Keratinocyte (primary cell): ENCODE results near the gene TLR8. TPM values are rescaled to one million over a fixed set of nuclear protein-coding genes. Genes with fewer than 3 reads are reported as not detected.

ENCODE experiments used
- DNase-seq: peaks from one replicate; pipeline ENCODE4 v3.0.0-alpha.2; 2011; ENCODE audit warnings: low read depth, missing footprints, low spot score
- FAIRE-seq: peaks from 2 replicates; lab custom pipeline; 2011; peaks lifted over from hg19 to GRCh38; lab: Jason Lieb, UNC
- H2AFZ ChIP-seq: 2 replicates; pipeline ENCODE4 v1.6.0; 2012; ENCODE audit warnings: low read length, control low read depth, inconsistent platforms; ENCODE audit not compliant: control insufficient read depth
- H3K27ac ChIP-seq: 2 replicates; pipeline ENCODE4 v1.5.1; 2011; ENCODE audit warnings: low read length; ENCODE audit not compliant: control insufficient read depth, insufficient read depth
- H3K27me3 ChIP-seq: 3 replicates; pipeline ENCODE4 v1.6.0; 2011; ENCODE audit warnings: low read length; ENCODE audit not compliant: control insufficient read depth, insufficient read depth; ENCODE audit errors: extremely low read depth
- H3K36me3 ChIP-seq, 2 experiments: 2 replicates in 1 of 2; 3 replicates in 1 of 2; pipeline ENCODE4 v1.5.1; 2011; ENCODE audit warnings: low read length in 2 of 2, mild to moderate bottlenecking in 1 of 2; ENCODE audit not compliant: control insufficient read depth in 2 of 2, insufficient read depth in 2 of 2; ENCODE audit errors: extremely low read depth in 1 of 2
- H3K4me1 ChIP-seq: 3 replicates; pipeline ENCODE4 v1.5.1; 2011; ENCODE audit warnings: low read length; ENCODE audit not compliant: control insufficient read depth, insufficient read depth; ENCODE audit errors: extremely low read depth
- H3K4me2 ChIP-seq: 3 replicates; pipeline ENCODE4 v1.6.0; 2011; ENCODE audit warnings: low read depth, low read length; ENCODE audit not compliant: control insufficient read depth, insufficient read depth; ENCODE audit errors: extremely low read depth
- H3K4me3 ChIP-seq, 3 experiments: fragments of 200-600 bp in 1 of 3; sonication (generic) in 1 of 3; 2 replicates in 2 of 3; 3 replicates in 1 of 3; pipeline ENCODE4 v1.5.1; 2011 to 2016; ENCODE audit warnings: low read length in 3 of 3, mild to moderate bottlenecking in 3 of 3, control low read depth in 2 of 3, inconsistent platforms in 1 of 3, low read depth in 1 of 3, mixed read lengths in 1 of 3, mixed run types in 1 of 3, moderate library complexity in 1 of 3; ENCODE audit not compliant: control insufficient read depth in 2 of 3, insufficient read depth in 2 of 3; ENCODE audit errors: extremely low read depth in 1 of 3
- H3K79me2 ChIP-seq: 2 replicates; pipeline ENCODE4 v1.6.0; 2012; ENCODE audit warnings: low read length; ENCODE audit not compliant: control insufficient read depth, insufficient read depth
- H3K9ac ChIP-seq: 3 replicates; pipeline ENCODE4 v1.6.0; 2011; ENCODE audit warnings: low read length; ENCODE audit not compliant: control insufficient read depth, insufficient read depth; ENCODE audit errors: extremely low read depth
- H3K9me1 ChIP-seq: 3 replicates; pipeline ENCODE4 v1.6.0; 2011; ENCODE audit warnings: low read length; ENCODE audit not compliant: control insufficient read depth, insufficient read depth; ENCODE audit errors: extremely low read depth
- H3K9me3 ChIP-seq: 2 replicates; pipeline ENCODE4 v1.5.1; 2012; ENCODE audit warnings: low read depth, low read length; ENCODE audit not compliant: control insufficient read depth
- H4K20me1 ChIP-seq: 3 replicates; pipeline ENCODE4 v1.6.0; 2011; ENCODE audit warnings: low read length; ENCODE audit not compliant: control insufficient read depth, insufficient read depth; ENCODE audit errors: extremely low read depth
- CTCF ChIP-seq, 3 experiments: IDR thresholded peaks in 1 of 3; conservative IDR thresholded peaks in 1 of 3; optimal IDR thresholded peaks in 1 of 3; 2 replicates in 2 of 3; 3 replicates in 1 of 3; pipeline versions ENCODE3 to v1.5.1; 2011; ENCODE audit warnings: low read length in 3 of 3, mild to moderate bottlenecking in 3 of 3, moderate library complexity in 2 of 3, control low read depth in 1 of 3, inconsistent platforms in 1 of 3; ENCODE audit not compliant: insufficient read depth in 2 of 3; ENCODE audit errors: extremely low read depth in 1 of 3
- EZH2 ChIP-seq: IDR thresholded peaks from one replicate; pipeline ENCODE4 v1.6.1; 2012; ENCODE audit warnings: inconsistent platforms, mild to moderate bottlenecking, low read length, moderate library complexity
- dilution Hi-C: fragments of 300-500 bp; cut with MboI; formaldehyde crosslinking; loops from one replicate; pipeline ENCODE4 v1.7.0; 2020; ENCODE audit warnings: low sequenced_read_pairs; ENCODE audit not compliant: extremely low pct_ligation_motif_present
- polyA plus RNA-seq, 5 experiments: library from polyadenylated mRNA; depleted of rRNA in 3 of 5; stranded (reverse) in 3 of 5; stranded (forward) in 1 of 5; unstranded in 1 of 5; fragments of >200 nt; gene quantifications; 1 replicate in 1 of 5; 2 replicates in 3 of 5; 3 replicates in 1 of 5; pipeline versions ENCODE4 v1.2.1 to v1.2.3, GENCODE V29; 2011 to 2012; ENCODE audit warnings: missing spikeins in 2 of 5, low read depth in 1 of 5, low replicate concordance in 1 of 5

TLR8 gene
- polyA plus RNA-seq, 1 donor (not counting 4 experiments of a cell fraction or from before 2014, with no cell fraction given) = not detected

- no peak overlapping the region for H2AFZ ChIP-seq
- dilution Hi-C loops = no loop called here
- no peaks in the 10 kb centered on the region for H3K79me2 ChIP-seq
- H3K4me3 ChIP-seq = no peak overlapping the region
- DNase-seq = no peak
- H3K9me3 ChIP-seq = no peaks in the 10 kb centered on the region
- FAIRE-seq = no peak
- no peak overlapping the region for H3K27ac ChIP-seq
- no peaks in the 10 kb centered on the region for H3K27me3 ChIP-seq
- H3K4me1 ChIP-seq = no peaks in the 10 kb centered on the region
- H3K9me1 ChIP-seq = no peaks in the 10 kb centered on the region
- no peaks in the 10 kb centered on the region for H4K20me1 ChIP-seq
- no peak overlapping the region for H3K9ac ChIP-seq
- H3K36me3 ChIP-seq = no peaks in the 10 kb centered on the region
- no peak overlapping the region for H3K4me2 ChIP-seq
- no peak for TF ChIP-seq CTCF (optimal IDR thresholded peaks at IDR 0.05 in 1 of 3, IDR thresholded peaks at IDR 0.05 in 1 of 3, conservative IDR thresholded peaks at IDR 0.05 in 1 of 3; ENCODE audit: extremely low read depth in 1 of 3, insufficient read depth in 2 of 3, low read length in 3 of 3)
- TF ChIP-seq EZH2 = no peak
These were observed 33.7 kb upstream of the TLR8 start for GRCh38 chrX:12872741-12873140.

GRCh38 chrX:12874581-12874980 lies 31.8 kb upstream of the TLR8 start:
- Histone ChIP-seq H3K4me3 (no peak overlapping the region), H3K27me3 (no peaks in the 10 kb centered on the region), H3K4me2 (no peak overlapping the region), H3K27ac (no peak overlapping the region), H3K36me3 (no peaks in the 10 kb centered on the region), H3K9me1 (no peaks in the 10 kb centered on the region), H3K4me1 (no peaks in the 10 kb centered on the region), H3K9ac (no peak overlapping the region), H3K79me2 (no peaks in the 10 kb centered on the region), H4K20me1 (no peaks in the 10 kb centered on the region), H3K9me3 (no peaks in the 10 kb centered on the region), H2AFZ (no peak overlapping the region)
- DNase-seq = no peak
- no peak for FAIRE-seq
- dilution Hi-C loops = no loop called here
- TF ChIP-seq EZH2 (no peak), CTCF (optimal IDR thresholded peaks at IDR 0.05 in 1 of 3, IDR thresholded peaks at IDR 0.05 in 1 of 3, conservative IDR thresholded peaks at IDR 0.05 in 1 of 3; ENCODE audit: extremely low read depth in 1 of 3, insufficient read depth in 2 of 3, low read length in 3 of 3) (no peak)
